ENCODE data around the gene NSMF.
"Not testable (repeated sequence)": the region's sequence is repeated elsewhere in the genome, so short reads cannot be mapped to it uniquely, and the experiment has no call there.

The NSMF gene

GRCh38 chr9:137477778-137478612, 18.9 kb upstream of the NSMF start:
- DNase-seq (ENCODE audit: low read depth, low spot score): no peak

GRCh38 chr9:137476856-137477255, 17.7 kb upstream of the NSMF start:
- DNase-seq (ENCODE audit: low read depth, low spot score): no peak

- no peak for DNase-seq (ENCODE audit: low read depth, low spot score)
Observed at GRCh38 chr9:137475666-137476065, 16.5 kb upstream of the NSMF start.

GRCh38 chr9:137474271-137474670, 15.1 kb upstream of the NSMF start:
- DNase-seq (ENCODE audit: low read depth, low spot score): no peak

- DNase-seq (ENCODE audit: low read depth, low spot score): no peak
Observed at GRCh38 chr9:137470785-137471184, 11.7 kb upstream of the NSMF start.

- DNase-seq (ENCODE audit: low read depth, low spot score): no peak
Observed at GRCh38 chr9:137467896-137468295, 8.8 kb upstream of the NSMF start.

- DNase-seq (ENCODE audit: low read depth, low spot score): no peak
Observed at GRCh38 chr9:137467161-137467581, 8.0 kb upstream of the NSMF start.

- DNase-seq (ENCODE audit: low read depth, low spot score): not testable (repeated sequence)
Observed at GRCh38 chr9:137466389-137467085, 7.4 kb upstream of the NSMF start.

GRCh38 chr9:137465720-137466388, 6.7 kb upstream of the NSMF start:
- DNase-seq (ENCODE audit: low read depth, low spot score): no peak

GRCh38 chr9:137465000-137465719, 6.0 kb upstream of the NSMF start:
- DNase-seq (ENCODE audit: low read depth, low spot score): no peak

- no peak for DNase-seq (ENCODE audit: low read depth, low spot score)
Observed at GRCh38 chr9:137464291-137464999, 5.3 kb upstream of the NSMF start.

- no peak for DNase-seq (ENCODE audit: low read depth, low spot score)
Observed at GRCh38 chr9:137463931-137464290, 4.8 kb upstream of the NSMF start.

GRCh38 chr9:137462986-137463930, 4.1 kb upstream of the NSMF start:
- DNase-seq (ENCODE audit: low read depth, low spot score): no peak

- DNase-seq (ENCODE audit: low read depth, low spot score): no peak
Observed at GRCh38 chr9:137462396-137462985, 3.4 kb upstream of the NSMF start.

- DNase-seq (ENCODE audit: low read depth, low spot score): no peak
Observed at GRCh38 chr9:137461663-137462395, 2.7 kb upstream of the NSMF start.

- DNase-seq (ENCODE audit: low read depth, low spot score): no peak
Observed at GRCh38 chr9:137461316-137461662, 2.2 kb upstream of the NSMF start.

GRCh38 chr9:137460363-137461315, 1.5 kb upstream of the NSMF start:
- no peak for DNase-seq (ENCODE audit: low read depth, low spot score)

All from smooth muscle cell of the brain vasculature (primary cell).